ENCODE results near the gene PPP1R3E.
A peak's percentile ranks its signal among the peaks of the same experiment; 100 is the strongest.

PPP1R3E gene

DNA sequence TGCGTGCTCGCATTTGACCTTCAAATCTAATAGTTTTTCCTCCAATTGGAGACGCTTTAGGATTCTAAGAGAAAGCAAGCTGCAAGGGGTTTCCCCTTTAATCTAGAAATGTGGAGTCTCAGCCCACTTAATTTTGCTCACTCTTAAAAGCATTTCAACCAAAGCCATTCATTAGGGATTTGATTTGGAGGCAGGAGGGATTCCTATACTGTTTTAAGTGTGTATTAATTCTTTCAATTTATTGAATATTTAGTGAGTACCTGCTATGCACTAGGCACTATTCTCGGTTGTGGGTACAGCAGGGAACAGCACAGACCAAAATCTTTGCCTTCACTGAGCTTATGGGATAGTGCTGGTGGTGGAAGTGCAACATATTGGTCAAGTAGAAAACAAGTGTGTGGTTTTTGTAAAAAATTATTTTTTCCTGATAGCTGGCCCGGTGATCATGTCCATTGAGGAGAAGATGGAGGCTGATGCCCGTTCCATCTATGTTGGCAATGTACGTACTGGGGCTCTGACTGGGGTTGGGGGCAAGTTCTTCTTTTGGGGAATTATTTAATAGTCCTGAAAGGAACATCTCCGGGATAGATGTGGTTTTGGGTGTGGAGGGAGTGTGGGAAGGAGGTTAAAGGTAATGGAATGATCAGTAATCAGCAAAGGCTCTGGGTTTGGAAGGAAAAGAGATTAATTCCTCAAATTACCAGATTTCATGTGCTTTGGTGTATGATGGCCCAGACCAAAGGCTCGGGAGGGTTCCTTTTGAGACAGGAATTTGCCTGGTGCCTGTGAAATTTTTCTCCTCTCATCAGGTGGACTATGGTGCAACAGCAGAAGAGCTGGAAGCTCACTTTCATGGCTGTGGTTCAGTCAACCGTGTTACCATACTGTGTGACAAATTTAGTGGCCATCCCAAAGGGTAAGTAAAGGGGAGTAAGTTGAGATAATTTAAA is 20.2 kb upstream of the PPP1R3E start:
- DNase-seq, result no peak

GRCh38 chr14:23321572-23322547 is 19.2 kb upstream of the PPP1R3E start:
- peak; percentile 65 for DNase-seq

- peak; percentile 100 for DNase-seq
These were observed 18.2 kb upstream of the PPP1R3E start, which contains the start of gene PABPN1 for GRCh38 chr14:23320584-23321571. PABPN1 (plus strand) TSS chr14:23321457; CDS start chr14:23321470, 13 bp downstream.

DNA sequence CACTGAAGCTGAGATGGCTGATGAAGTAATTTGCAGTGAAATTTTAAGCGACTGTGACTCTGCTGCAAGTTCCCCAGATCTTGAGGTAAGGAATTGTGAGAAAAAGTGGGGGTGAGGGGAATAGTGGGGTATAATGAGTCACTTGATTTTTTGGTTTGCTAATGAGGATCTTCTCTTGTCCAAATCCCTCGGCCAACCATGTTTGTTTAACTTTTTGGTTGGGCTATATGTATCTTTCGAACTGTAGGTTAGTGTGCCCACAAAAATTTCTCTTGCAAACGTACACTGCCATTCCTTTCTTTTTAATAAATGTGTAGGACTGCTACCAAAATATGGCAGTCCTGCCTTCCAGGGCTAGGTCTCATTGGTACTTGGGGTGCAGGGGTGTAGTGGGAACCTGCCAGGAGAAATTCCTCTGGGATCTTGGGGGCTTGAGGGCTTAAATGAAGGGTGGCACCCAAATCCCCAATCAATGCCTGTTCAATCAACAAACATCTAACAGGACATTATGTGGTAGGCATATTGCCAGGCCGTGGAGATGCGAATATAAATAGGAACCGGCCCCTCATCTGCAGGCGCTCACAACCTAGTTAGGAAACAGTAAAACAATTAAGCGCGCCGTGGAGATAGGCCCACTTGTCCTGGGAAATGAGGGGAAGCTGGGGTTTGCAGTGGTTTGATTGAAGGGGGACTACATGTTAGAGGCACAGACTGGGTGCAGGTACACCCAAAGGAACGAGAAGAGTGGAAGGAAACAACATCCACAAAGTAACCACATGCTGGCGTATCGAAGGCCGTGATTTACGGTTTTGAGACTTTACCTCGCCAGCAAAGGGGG is 17.3 kb upstream of the PPP1R3E start:
- DNase-seq, result no peak

DNA sequence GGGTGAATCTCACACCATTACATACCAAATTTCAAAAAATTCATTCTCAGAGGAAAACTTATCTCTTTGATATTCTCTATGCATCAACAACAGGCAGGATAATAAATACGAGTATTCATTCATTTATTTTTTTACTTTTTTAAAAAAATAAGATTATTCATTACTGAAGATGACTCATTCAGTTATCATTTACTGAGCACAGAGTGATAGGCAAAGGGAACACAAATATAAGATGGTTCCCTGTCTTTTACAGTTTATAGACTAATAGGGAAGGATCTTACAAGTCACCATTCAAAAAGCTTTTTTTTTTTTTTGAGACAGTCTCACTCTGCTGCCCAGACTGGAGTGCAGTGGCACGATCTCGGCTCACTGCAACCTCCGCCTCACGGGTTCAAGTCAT is 13.6 kb upstream of the PPP1R3E start:
- no peak for DNase-seq

DNA sequence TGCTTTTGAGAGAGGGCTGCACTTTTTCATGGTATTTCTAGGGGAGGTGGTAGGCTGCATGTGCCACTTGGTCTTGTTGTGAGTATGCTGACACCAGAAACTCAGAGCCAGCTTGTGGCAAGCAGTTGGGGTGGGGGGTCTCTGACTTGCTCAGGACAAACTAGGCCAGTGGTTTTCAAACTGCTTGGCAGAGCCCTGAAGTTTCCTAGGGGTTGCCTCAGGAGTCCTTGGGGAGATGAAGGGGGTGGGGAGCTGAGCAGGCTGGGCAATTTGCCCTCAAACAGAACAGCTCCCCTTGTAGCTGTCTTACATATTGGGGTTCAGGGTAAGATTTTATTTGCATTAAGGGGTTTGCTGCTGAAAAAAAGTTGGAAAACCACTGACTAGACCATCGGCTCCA is 7.9 kb upstream of the PPP1R3E start:
- DNase-seq, result no peak

DNA sequence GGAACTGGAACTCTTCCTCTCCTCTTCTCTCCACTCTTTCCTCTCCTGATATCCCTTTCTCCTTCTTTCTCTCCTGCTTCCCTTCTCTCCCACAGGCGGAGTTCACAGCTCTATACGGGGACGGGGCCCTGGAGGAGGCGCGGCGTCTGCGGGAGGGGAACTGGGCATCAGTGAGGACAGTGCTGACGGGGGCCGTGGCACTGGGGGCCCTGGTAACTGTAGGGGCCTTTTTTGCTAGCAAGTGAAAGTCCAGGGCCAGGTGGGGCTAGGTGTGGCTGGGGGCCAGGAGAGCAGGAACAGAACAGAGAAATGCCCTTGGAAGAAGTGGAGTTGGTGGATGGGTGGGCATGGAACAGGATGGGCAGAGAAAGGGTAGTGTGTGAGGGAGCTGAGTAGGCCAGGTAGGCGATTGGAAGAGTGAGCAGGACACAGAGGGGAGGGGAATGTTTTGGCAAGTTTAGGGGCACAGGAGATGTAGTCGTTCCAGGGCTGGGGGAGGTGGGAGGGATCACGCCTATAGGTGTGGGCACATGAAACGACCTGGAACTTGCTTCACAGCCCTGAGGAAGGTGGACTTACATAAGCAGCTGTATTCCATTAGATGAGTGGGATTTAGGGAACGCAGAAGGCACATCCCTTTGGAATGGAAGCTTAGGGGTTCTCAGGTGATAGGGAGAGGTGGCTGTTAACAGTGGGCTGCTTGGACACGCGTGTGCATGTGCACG is 6.2 kb upstream of the PPP1R3E start:
- DNase-seq, result no peak

DNA sequence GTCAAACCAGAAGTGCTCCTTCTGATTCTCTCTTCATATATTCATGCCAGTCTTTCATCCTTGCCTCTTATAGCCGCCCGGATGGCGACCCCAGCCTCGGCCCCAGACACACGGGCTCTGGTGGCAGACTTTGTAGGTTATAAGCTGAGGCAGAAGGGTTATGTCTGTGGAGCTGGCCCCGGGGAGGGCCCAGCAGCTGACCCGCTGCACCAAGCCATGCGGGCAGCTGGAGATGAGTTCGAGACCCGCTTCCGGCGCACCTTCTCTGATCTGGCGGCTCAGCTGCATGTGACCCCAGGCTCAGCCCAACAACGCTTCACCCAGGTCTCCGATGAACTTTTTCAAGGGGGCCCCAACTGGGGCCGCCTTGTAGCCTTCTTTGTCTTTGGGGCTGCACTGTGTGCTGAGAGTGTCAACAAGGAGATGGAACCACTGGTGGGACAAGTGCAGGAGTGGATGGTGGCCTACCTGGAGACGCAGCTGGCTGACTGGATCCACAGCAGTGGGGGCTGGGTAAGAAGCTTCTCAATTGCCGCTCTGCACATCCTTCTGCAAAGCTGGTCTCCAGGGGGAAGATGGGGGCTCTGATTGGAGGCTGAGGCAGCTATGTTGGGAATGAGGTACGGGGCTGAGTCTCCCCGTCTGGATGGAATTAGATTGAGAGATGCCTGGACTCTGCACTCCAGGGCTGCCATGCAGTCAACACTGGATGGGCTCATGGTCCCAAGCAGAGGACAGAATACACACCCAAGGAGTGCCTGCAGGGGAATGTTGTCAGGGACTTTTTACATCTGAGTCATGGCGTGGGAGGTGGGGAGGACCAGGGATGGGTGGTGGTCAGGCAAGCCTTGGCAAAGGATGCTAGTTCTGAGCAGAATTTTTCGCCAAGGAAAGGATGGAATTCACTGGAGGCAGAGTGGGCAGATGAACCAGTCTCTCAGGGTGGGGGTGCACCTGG is 5.3 kb upstream of the PPP1R3E start:
- DNase-seq, result no peak

GRCh38 chr14:23307146-23307530 is 4.5 kb upstream of the PPP1R3E start:
- no peak for DNase-seq

DNA sequence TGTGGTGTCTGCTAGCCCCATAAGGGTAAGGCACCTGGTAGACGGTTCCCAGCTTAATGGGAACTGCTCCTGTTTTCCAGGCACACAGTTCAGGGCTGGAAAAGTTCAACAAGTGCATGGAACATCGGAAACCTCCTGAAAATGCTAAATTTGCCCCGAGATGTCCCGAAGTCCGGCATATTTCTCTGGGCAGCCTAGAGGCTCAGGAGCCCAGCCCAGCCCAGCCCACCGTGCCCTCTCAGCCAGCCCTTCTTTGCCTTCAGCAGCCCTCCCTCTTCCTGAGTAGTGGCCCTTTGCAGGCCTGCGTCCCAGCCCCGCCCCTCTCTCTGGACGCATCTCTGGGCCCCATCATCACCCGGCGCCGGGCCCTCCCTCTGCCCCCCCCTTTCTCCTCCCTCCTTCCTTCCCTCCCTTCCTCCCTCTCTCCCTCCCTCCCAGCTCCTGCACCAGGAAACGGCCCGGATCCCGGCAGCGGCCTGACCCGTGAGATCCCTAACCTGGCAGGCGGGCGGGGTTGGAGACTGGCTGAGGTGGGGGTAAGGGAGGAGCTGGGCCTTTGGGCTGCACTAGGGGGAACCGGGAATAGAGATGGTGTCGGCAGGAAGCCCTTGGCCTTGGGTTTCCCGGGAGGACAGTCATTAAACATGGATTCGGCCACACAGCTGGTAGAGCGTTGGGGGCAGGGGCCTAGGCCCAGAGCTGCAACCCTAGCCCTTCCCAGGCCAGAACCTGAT is 3.9 kb upstream of the PPP1R3E start, which contains the start of gene BCL2L2:
TSS of gene BCL2L2 (plus strand) at position 422 of the 734 bp plus-strand sequence. CDS start 935 bp downstream, outside the sequence.
- DNase-seq, result peak; percentile 26

DNA sequence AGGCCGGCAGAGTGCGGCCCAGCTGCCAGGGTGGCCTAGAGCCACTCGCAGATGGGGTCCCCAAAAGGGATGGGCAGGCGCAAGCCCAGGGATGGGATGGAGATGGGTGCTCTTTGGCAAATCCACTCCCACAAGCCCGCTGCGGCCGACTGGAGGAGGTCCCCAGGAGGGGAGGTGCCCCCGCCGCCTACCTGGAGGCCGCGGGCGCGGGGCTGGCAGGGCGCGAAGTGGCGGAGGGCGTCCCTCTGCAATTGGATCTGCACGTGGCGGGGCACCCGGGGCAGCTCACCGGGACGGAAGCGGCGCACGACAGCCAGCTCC is 730 bp downstream of the PPP1R3E start:
- no peak for DNase-seq

DNA sequence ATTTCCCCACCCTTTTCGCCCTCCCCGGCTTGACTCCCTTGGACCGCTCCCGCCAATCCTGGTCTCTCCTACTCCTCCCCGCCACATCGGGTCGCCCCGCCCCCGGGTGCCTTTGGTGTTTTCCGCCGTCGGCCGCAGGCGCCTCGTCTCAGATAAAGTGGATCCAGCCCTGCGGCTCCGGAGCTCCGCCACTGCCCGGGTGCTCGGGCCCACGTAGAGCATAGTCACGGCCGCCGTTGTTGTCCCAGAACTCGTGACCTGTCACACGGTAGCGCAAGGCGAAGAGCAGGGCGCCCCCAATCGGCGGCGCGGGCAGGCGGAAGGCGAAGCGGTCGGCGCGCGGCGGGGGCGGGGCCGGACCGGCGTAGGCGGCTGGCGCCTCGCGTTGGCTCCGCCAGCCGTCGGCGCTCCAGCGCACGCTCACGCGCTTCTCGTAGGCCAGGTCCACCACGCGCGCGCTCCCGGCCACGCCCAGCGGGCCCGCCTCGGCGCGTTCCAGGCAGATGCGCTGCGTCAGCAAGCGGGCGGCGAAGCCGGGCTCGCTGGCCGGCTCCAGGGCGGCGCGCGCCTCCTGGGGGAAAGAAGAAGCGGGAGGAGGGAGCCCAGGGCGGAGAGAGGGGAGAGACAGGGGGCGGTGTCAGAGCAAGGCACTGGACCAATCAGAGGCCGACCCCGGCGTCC is 1.2 kb downstream of the PPP1R3E start:
- peak; percentile 98 for DNase-seq

GRCh38 chr14:23300687-23301223 is 1.9 kb downstream of the PPP1R3E start:
- DNase-seq, result peak; percentile 8

GRCh38 chr14:23299986-23300686 is 2.5 kb downstream of the PPP1R3E start:
- DNase-seq, result no peak

DNA sequence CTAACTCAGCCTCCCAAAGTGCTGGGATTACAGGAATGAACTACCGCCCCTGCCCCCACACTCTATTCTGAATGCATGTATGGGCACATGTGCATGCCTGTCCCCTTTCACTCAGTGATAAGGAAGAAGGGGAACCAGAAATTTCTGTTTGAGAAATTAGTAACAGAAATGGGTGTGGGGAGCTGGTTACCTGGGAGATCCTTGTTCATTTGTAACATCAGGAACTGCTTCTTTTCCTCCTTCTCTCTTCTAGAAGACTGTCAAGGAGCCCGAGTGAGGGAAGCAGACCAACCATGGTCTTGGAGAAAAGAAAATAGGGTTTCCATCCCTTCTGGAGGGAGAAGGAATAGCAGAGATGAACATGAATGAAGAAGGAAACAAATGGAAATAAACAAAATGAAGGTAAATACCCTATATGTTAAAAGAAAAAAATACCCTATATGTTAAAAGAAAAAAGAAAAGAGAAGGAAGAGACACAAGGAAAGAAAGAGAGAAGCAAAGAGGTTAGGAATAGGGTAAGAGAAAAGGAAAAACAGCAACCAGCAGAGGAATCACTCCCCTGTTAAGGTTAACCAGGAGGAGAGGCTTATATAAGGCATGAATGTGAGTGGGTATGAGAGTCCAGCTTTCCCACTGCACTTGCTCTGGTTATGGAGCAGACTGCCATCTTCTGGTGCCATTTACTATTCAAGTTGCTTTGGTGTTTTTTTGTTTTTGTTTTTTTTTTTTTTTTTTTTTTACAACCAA is 3.3 kb downstream of the PPP1R3E start:
- DNase-seq, result peak; percentile 21

GRCh38 chr14:23297611-23298277 is 4.9 kb downstream of the PPP1R3E start:
- DNase-seq, result no peak

Measured in activated CD4-positive, alpha-beta T cell treated with anti-CD3 and anti-CD28 coated beads, Interleukin-2, amount 50 U/mL, for 16 hours (primary cell).